Esophagus squamous epithelium (tissue), 5 donors: ENCODE results near the gene GNPDA2. TPM values are rescaled to one million over a fixed set of nuclear protein-coding genes. Genes with fewer than 3 reads are reported as not detected.

Experiments
- DNase-seq: peaks from one replicate; lab custom pipeline; 2025; lab: John Stamatoyannopoulos, UW
- H3K27ac ChIP-seq, 4 donors: fragments of 200-600 bp; sonication (generic); one replicate each; pipeline ENCODE4 v1.5.1; 2016 to 2019; ENCODE audit warnings: mild to moderate bottlenecking in 1 of 4
- H3K27me3 ChIP-seq, 4 donors: fragments of 200-600 bp; sonication (generic); 1 replicate in 3 of 4; 2 replicates in 1 of 4; pipeline versions ENCODE4 v1.5.1 to v1.6.0; 2017 to 2021; ENCODE audit warnings: antibody characterized with exemption in 1 of 4
- H3K36me3 ChIP-seq, 3 donors: fragments of 200-600 bp; sonication (generic); one replicate each; pipeline ENCODE4 v1.5.1; 2016 to 2019
- H3K4me1 ChIP-seq, 3 donors: fragments of 200-600 bp; sonication (generic); one replicate each; pipeline ENCODE4 v1.5.1; 2017 to 2019
- H3K4me3 ChIP-seq, 4 donors: fragments of 200-600 bp; sonication (generic); 1 replicate in 3 of 4; 2 replicates in 1 of 4; pipeline ENCODE4 v1.5.1; 2016 to 2019; ENCODE audit warnings: mild to moderate bottlenecking in 2 of 4, moderate library complexity in 1 of 4
- H3K9me3 ChIP-seq, 3 donors: fragments of 200-600 bp; sonication (generic); one replicate each; pipeline ENCODE4 v1.5.1; 2016 to 2019
- POLR2A ChIP-seq, 4 donors: fragments of 450-650 bp; IDR thresholded peaks; one replicate each; pipeline ENCODE4 v1.6.1; 2017; ENCODE audit warnings: antibody characterized with exemption in 4 of 4, mild to moderate bottlenecking in 4 of 4, moderate library complexity in 3 of 4
- WGBS, 2 donors: methylation state at CpG; one replicate each; pipeline ENCODE4 v1.1.5; 2018; 5-methylcytosine and 5-hydroxymethylcytosine counted together
- intact Hi-C: fragments of 100-400 bp; cut with DNase I; formaldehyde crosslinking; loops from one replicate; pipeline ENCODE4 v1.15.0; 2022
- total RNA-seq, 4 donors: library from RNA; depleted of rRNA; stranded (reverse); fragments of >200 nt; gene quantifications; one replicate each; pipeline ENCODE4 v1.1.0, GENCODE V29; 2016
- TF ChIP-seq, protein P1 (sequence below), 6 experiments: fragments of 450-650 bp in 4 of 6; fragments of 200-600 bp in 2 of 6; sonication (generic) in 2 of 6; IDR thresholded peaks; one replicate each; pipeline ENCODE4 v1.5.1; 2016 to 2019; ENCODE audit warnings: antibody characterized with exemption in 6 of 6, mild to moderate bottlenecking in 4 of 6, moderate library complexity in 4 of 6
- donor health status: DM: yes; HTN: yes; CAD: no.

GNPDA2 gene
- total RNA-seq = 10 to 100 TPM in 2 of 4 donors, 1 to 10 TPM in 2; 4.0 to 15.4 (median 10.4) TPM

DNA sequence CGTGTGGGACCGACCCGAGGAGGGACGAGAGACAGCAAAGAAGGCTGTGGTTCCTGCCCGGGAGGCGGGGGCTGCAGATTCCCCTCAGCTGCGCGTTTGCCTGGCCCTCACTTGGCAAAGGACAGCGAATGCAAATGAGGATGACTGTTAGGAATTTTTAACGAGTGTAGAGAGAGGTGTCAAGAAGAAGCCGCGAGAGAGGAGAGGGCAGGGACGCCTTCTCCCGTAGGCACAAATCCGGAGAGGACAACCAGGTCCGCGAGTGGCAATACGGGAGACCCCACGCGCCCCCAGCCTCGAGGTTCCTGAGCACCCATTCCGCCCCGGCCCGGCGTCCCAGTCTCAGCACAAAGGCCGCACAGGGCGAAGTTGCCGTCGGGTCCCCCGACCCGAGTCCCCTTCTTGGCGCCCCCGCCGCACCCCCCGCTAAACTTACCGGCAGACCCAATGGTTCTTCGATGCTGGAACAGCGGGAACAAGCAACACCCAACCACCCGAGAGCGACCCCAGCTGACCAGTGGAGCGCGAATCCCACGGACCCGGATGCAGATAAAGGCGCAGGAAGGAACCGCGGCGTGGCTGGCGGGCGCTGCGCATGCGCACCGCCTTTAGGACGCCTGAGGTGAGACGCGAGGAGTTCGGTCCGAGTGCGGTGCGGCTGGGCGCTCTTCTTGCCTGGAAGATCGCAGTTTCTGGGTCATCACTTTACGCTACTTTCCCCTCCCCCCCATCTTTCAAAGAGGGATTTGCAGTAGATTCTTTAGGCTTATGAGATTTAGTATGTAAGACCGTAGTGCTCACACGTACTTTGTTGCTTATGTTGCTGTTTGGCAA is at the start of gene GNPDA2:
GNPDA2 (minus strand) TSS at position 519 of the 834 bp plus-strand sequence. CDS start 4,349 bp downstream, outside the sequence.
- Histone ChIP-seq H3K9me3 (no peaks in the 10 kb centered on the region), H3K27me3 (no peaks in the 10 kb centered on the region), H3K4me1 (peaks cover 6 to 38% (median 10%) of the 10 kb centered on the region in 3 donors), H3K36me3 (no peaks in the 10 kb centered on the region), H3K27ac (peak within 1 kb of the TSS; percentile 77 to 92 (median 86)), H3K4me3 (peak within 1 kb of the TSS; percentile 60 to 91 (median 78))
- intact Hi-C loops = no loop called here
- TF ChIP-seq, protein P1, sequence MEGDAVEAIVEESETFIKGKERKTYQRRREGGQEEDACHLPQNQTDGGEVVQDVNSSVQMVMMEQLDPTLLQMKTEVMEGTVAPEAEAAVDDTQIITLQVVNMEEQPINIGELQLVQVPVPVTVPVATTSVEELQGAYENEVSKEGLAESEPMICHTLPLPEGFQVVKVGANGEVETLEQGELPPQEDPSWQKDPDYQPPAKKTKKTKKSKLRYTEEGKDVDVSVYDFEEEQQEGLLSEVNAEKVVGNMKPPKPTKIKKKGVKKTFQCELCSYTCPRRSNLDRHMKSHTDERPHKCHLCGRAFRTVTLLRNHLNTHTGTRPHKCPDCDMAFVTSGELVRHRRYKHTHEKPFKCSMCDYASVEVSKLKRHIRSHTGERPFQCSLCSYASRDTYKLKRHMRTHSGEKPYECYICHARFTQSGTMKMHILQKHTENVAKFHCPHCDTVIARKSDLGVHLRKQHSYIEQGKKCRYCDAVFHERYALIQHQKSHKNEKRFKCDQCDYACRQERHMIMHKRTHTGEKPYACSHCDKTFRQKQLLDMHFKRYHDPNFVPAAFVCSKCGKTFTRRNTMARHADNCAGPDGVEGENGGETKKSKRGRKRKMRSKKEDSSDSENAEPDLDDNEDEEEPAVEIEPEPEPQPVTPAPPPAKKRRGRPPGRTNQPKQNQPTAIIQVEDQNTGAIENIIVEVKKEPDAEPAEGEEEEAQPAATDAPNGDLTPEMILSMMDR (IDR thresholded peaks at IDR 0.05) = peak in 2 of 6 experiments; percentile 14 to 50
- peak in 3 of 4 donors; percentile 10 to 40 (median 14) for TF ChIP-seq POLR2A (IDR thresholded peaks at IDR 0.05)
- WGBS, 2 donors = 0% methylated on average over 25 to 32 of the region's 65 CpGs
- DNase-seq = peak; percentile 11

DNA sequence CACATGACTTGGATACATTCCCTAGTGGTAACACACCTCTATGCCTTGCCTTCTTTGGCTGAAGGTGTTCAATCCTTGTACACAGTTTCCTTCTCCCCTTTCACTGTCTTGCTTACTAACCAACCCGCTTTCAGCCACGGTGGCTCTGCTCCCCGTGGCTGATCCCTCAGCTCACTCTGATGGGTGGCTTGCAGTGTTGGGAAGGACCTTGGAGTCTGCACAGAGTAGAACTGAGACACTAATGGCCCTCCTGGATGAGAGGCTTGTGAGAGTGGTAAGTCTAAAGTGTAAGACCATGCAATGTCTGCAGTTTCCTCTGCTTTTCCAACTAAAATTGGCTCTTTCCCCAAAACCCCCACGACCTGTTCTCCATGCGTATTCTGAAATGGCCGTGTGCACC is 46.0 kb upstream of the GNPDA2 start:
- intact Hi-C loops = no loop called here
- Histone ChIP-seq H3K4me3 (no peak overlapping the region), H3K4me1 (no peaks in the 10 kb centered on the region), H3K36me3 (no peaks in the 10 kb centered on the region), H3K27me3 (no peaks in the 10 kb centered on the region), H3K27ac (no peak overlapping the region), H3K9me3 (peaks cover 0 to 6% (median 4%) of the 10 kb centered on the region in 3 donors)
- WGBS, 2 donors = 86 to 89% methylated on average over 4 to 6 of the region's 6 CpGs
- no peak for DNase-seq
- TF ChIP-seq, protein P1 (IDR thresholded peaks at IDR 0.05) = no peak
- no peak for TF ChIP-seq POLR2A (IDR thresholded peaks at IDR 0.05)

DNA sequence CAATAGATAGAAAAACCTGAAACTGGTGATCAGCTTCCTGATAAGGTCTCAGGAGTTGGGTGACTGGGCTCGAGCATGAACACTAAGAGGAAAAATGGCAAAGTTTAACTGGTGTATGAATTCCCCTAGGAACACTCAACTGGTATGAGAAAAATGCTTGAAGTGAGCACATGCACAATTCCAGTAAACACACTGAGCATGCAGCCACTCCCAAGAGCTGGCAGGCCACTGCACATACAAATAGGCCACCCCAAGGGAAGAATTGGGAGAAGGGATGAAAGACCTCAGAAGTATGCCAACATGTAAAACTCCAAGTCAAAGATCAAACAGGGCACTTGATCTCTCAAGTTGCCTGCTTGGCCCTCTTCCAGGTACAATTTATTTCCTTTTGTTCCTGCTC is 45.4 kb upstream of the GNPDA2 start:
- TF ChIP-seq POLR2A (IDR thresholded peaks at IDR 0.05) = no peak
- TF ChIP-seq, protein P1 (IDR thresholded peaks at IDR 0.05) = no peak
- Histone ChIP-seq H3K27me3 (no peaks in the 10 kb centered on the region), H3K9me3 (peaks cover 0 to 6% (median 4%) of the 10 kb centered on the region in 3 donors), H3K36me3 (no peaks in the 10 kb centered on the region), H3K27ac (no peak overlapping the region), H3K4me1 (no peaks in the 10 kb centered on the region), H3K4me3 (no peak overlapping the region)
- DNase-seq = no peak
- intact Hi-C loops = no loop called here
- 60 to 67% methylated on average over 1 of the region's 1 CpG for WGBS, 2 donors

DNA sequence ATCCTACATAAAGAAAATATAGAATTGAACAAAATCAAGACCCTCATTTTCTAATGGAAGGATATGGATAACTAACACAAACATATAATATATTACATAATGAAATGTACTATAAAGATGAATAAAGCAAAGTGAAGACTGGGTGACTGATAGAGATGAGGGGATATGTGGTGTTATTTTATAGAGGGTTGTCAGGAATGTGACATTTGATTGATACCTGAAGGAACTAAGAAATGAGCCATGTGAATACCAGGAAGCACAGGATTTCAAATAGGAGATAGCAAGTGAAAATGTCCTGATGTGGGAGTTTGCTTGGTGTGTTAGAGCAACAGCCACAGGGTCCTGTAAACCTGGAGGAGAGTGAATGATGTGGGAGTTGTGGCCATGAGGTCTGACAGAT is 40.1 kb upstream of the GNPDA2 start:
- intact Hi-C loops = no loop called here
- no peaks in the 10 kb centered on the region for H3K36me3 ChIP-seq
- no peaks in the 10 kb centered on the region for H3K4me1 ChIP-seq
- no peak overlapping the region for H3K4me3 ChIP-seq
- DNase-seq = no peak
- peaks cover 0 to 1% (median 0%) of the 10 kb centered on the region in 4 donors for H3K27me3 ChIP-seq
- H3K9me3 ChIP-seq = no peaks in the 10 kb centered on the region
- H3K27ac ChIP-seq = no peak overlapping the region
- no peak for TF ChIP-seq POLR2A (IDR thresholded peaks at IDR 0.05)
- TF ChIP-seq, protein P1 (IDR thresholded peaks at IDR 0.05) = no peak

DNA sequence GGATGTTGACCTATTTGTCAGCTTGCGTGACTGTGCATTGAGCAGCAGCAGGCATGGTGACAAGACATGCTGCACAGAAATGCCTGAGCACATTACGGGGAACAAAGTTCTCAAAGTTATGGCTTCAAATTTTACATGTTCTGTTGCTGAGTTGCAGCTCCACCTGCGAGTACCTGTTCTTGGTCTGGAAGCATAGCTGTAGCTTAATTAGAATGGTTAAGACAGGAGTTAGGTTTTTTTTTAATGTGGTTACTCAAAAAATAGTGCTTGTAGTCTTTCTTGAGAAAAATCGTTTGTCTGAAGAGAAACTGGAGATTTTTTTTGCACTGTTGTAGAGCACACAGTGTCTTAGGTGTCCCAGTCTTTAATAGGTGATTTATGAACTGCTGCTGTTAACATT is 38.8 kb upstream of the GNPDA2 start:
- Histone ChIP-seq H3K4me3 (no peak overlapping the region), H3K27me3 (peaks cover 0 to 11% (median 0%) of the 10 kb centered on the region in 4 donors), H3K4me1 (no peaks in the 10 kb centered on the region), H3K36me3 (no peaks in the 10 kb centered on the region), H3K27ac (no peak overlapping the region), H3K9me3 (no peaks in the 10 kb centered on the region)
- DNase-seq = no peak
- TF ChIP-seq, protein P1 (IDR thresholded peaks at IDR 0.05) = no peak
- no peak for TF ChIP-seq POLR2A (IDR thresholded peaks at IDR 0.05)
- intact Hi-C loops = no loop called here
- WGBS, 2 donors = 50 to 68% methylated on average over 4 of the region's 4 CpGs
